HCT116 (cell line): Measurements from ENCODE around the gene ABHD2. TPM values are rescaled to one million over a fixed set of nuclear protein-coding genes. Genes with fewer than 3 reads are reported as not detected.

Source experiments
- ATAC-seq: fragments of 200-7000 bp; cut with Tn5 transposase; 2 replicates; pipeline ENCODE4 v1.9.1; 2020; ENCODE audit warnings: mild to moderate bottlenecking, moderate library complexity
- BruUV-seq: library from RNA; stranded (reverse); fragments of 400-500 nt; replicated peaks from 2 replicates; lab custom pipeline; 2021; lab: Mats Ljungman, UMichigan
- CTCF ChIA-PET: fragments of 300-600 bp; sonication (Branson Sonifier 250); formaldehyde crosslinking; loops from one replicate; lab custom pipeline; 2021; ENCODE audit warnings: antibody characterized with exemption; lab: Charles Lee
- POLR2A ChIA-PET: fragments of 300-600, 350-600 bp; sonication (Branson Sonifier 250); formaldehyde crosslinking; loops from one replicate; lab custom pipeline; 2021; ENCODE audit warnings: antibody characterized with exemption; lab: Charles Lee
- RAD21 ChIA-PET, 2 experiments: fragments of 300-600 bp; sonication (Branson Sonifier 250); formaldehyde crosslinking; loops; one replicate each; lab custom pipeline; 2023; ENCODE audit warnings: low total read pairs in 2 of 2; ENCODE audit not compliant: uncharacterized antibody in 2 of 2, unreplicated experiment in 2 of 2, low non-redundant PET in 1 of 2; lab: Charles Lee
- DNase-seq: peaks from one replicate; pipeline ENCODE4 v3.0.0-alpha.2; 2010; ENCODE audit warnings: low read depth, low spot score
- H2AFZ ChIP-seq: fragments of 200-600 bp; shearing (Covaris generic), sonication (generic); 2 replicates; pipeline ENCODE4 v1.6.1; 2017; ENCODE audit warnings: low read depth, mixed run types, mixed read lengths, antibody characterized with exemption, low read length; ENCODE audit not compliant: poor library complexity, severe bottlenecking
- H3K27ac ChIP-seq: 2 replicates; pipeline ENCODE4 v1.5.1; 2012; ENCODE audit warnings: low read depth, low read length
- H3K27me3 ChIP-seq: fragments of 200-600 bp; sonication (generic); 2 replicates; pipeline ENCODE4 v1.6.1; 2016; ENCODE audit warnings: mixed run types, low read length, mixed read lengths; ENCODE audit not compliant: insufficient read depth
- H3K36me3 ChIP-seq, 2 experiments: fragments of 200-500 bp in 1 of 2; fragments of 200-600 bp in 1 of 2; sonication (Bioruptor generic) in 1 of 2; sonication (generic) in 1 of 2; 2 replicates each; pipeline versions ENCODE4 v1.5.1 to v1.6.1; 2014 to 2016; ENCODE audit warnings: low read length in 2 of 2, inconsistent platforms in 1 of 2, mixed read lengths in 1 of 2, mixed run types in 1 of 2; ENCODE audit not compliant: insufficient read depth in 2 of 2, control insufficient read depth in 1 of 2
- H3K4me1 ChIP-seq, 2 experiments: fragments of 200-600 bp in 1 of 2; sonication (generic) in 1 of 2; 2 replicates each; pipeline versions ENCODE4 v1.5.1 to v1.6.1; 2012 to 2017; ENCODE audit warnings: low read length in 2 of 2, inconsistent platforms in 1 of 2, mild to moderate bottlenecking in 1 of 2, mixed read lengths in 1 of 2, mixed run types in 1 of 2, moderate library complexity in 1 of 2; ENCODE audit not compliant: insufficient read depth in 2 of 2, control insufficient read depth in 1 of 2
- H3K4me2 ChIP-seq: fragments of 200-600 bp; sonication (generic); 2 replicates; pipeline ENCODE4 v1.6.1; 2017; ENCODE audit warnings: mixed run types, low read length, mixed read lengths
- H3K4me3 ChIP-seq, 2 experiments: fragments of 200-600 bp in 1 of 2; sonication (generic) in 1 of 2; replicated peaks in 1 of 2; 2 replicates each; pipeline ENCODE4 v1.5.1; 2011 to 2016; ENCODE audit warnings: low read length in 2 of 2, control low read depth in 1 of 2, low read depth in 1 of 2, mild to moderate bottlenecking in 1 of 2, mixed read lengths in 1 of 2, mixed run types in 1 of 2
- H3K79me2 ChIP-seq: fragments of 200-600 bp; sonication (generic); 2 replicates; pipeline ENCODE4 v1.6.1; 2017; ENCODE audit warnings: mild to moderate bottlenecking, mixed run types, low read length, moderate library complexity, mixed read lengths; ENCODE audit not compliant: insufficient read depth
- H3K9ac ChIP-seq: fragments of 200-600 bp; sonication (generic); 2 replicates; pipeline ENCODE4 v1.6.1; 2016; ENCODE audit warnings: low read length, mixed read lengths
- H3K9me2 ChIP-seq: fragments of 200-600 bp; sonication (generic), shearing (Covaris generic); 2 replicates; pipeline ENCODE4 v1.6.1; 2017; ENCODE audit warnings: mixed run types, mild to moderate bottlenecking, moderate library complexity; ENCODE audit not compliant: insufficient read depth
- H3K9me3 ChIP-seq, 2 experiments: fragments of 200-500 bp in 1 of 2; fragments of 200-600 bp in 1 of 2; sonication (Bioruptor generic) in 1 of 2; sonication (generic) in 1 of 2; 2 replicates each; pipeline ENCODE4 v1.6.1; 2014 to 2017; ENCODE audit warnings: low read length in 2 of 2, mixed read lengths in 2 of 2, inconsistent platforms in 1 of 2, low read depth in 1 of 2, mild to moderate bottlenecking in 1 of 2, mixed run types in 1 of 2, moderate library complexity in 1 of 2; ENCODE audit not compliant: control insufficient read depth in 1 of 2, insufficient read depth in 1 of 2
- H4K20me1 ChIP-seq: fragments of 200-600 bp; sonication (generic), shearing (Covaris generic); 2 replicates; pipeline ENCODE4 v1.6.1; 2017; ENCODE audit warnings: mixed run types, mild to moderate bottlenecking, moderate library complexity; ENCODE audit not compliant: insufficient read depth
- intact Hi-C: fragments of 100-400 bp; cut with micrococcal nuclease; formaldehyde crosslinking; loops from 2 replicates; pipeline ENCODE4 v1.10.0; 2022
- total RNA-seq: library from RNA; stranded (reverse); gene quantifications from one replicate; pipeline ENCODE4 v1.2.1, GENCODE V29; 2021; ENCODE audit not compliant: unreplicated experiment
- TF ChIP-seq, protein P1 (sequence below): IDR thresholded peaks from 2 replicates; pipeline ENCODE4 v1.6.1; 2011; ENCODE audit warnings: mild to moderate bottlenecking, low read length, moderate library complexity; ENCODE audit not compliant: insufficient replicate concordance; ENCODE audit errors: extremely low read depth
- TF ChIP-seq, protein P2 (sequence below): IDR thresholded peaks from 2 replicates; pipeline ENCODE4 v1.6.1; 2012; ENCODE audit warnings: low read depth

The ABHD2 gene
- total RNA-seq, 1 experiment from 2014 or later = 40.8 TPM

DNA sequence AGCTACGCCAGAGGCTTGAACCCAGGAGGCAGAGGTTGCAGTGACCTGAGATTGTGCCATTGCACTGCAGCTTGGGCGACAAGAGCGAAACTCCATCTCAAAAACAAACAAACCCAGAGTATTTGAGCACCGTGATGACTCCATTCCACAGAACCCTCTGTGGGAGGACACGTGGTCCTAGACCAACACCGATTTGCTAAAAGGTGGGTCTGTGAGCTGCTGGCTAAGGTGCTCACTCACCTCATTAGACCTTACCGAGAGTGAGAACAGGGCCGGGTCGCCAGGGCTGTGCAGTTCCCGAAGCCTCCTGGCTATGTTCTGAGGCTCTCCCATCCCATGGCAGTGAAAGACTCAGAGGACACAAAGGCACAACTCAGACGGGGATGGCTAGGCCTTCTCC lies 17.9 kb downstream of the ABHD2 start (continued):
- TF ChIP-seq, protein P1, sequence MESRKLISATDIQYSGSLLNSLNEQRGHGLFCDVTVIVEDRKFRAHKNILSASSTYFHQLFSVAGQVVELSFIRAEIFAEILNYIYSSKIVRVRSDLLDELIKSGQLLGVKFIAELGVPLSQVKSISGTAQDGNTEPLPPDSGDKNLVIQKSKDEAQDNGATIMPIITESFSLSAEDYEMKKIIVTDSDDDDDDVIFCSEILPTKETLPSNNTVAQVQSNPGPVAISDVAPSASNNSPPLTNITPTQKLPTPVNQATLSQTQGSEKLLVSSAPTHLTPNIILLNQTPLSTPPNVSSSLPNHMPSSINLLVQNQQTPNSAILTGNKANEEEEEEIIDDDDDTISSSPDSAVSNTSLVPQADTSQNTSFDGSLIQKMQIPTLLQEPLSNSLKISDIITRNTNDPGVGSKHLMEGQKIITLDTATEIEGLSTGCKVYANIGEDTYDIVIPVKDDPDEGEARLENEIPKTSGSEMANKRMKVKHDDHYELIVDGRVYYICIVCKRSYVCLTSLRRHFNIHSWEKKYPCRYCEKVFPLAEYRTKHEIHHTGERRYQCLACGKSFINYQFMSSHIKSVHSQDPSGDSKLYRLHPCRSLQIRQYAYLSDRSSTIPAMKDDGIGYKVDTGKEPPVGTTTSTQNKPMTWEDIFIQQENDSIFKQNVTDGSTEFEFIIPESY = no peak
- TF ChIP-seq, protein P2, sequence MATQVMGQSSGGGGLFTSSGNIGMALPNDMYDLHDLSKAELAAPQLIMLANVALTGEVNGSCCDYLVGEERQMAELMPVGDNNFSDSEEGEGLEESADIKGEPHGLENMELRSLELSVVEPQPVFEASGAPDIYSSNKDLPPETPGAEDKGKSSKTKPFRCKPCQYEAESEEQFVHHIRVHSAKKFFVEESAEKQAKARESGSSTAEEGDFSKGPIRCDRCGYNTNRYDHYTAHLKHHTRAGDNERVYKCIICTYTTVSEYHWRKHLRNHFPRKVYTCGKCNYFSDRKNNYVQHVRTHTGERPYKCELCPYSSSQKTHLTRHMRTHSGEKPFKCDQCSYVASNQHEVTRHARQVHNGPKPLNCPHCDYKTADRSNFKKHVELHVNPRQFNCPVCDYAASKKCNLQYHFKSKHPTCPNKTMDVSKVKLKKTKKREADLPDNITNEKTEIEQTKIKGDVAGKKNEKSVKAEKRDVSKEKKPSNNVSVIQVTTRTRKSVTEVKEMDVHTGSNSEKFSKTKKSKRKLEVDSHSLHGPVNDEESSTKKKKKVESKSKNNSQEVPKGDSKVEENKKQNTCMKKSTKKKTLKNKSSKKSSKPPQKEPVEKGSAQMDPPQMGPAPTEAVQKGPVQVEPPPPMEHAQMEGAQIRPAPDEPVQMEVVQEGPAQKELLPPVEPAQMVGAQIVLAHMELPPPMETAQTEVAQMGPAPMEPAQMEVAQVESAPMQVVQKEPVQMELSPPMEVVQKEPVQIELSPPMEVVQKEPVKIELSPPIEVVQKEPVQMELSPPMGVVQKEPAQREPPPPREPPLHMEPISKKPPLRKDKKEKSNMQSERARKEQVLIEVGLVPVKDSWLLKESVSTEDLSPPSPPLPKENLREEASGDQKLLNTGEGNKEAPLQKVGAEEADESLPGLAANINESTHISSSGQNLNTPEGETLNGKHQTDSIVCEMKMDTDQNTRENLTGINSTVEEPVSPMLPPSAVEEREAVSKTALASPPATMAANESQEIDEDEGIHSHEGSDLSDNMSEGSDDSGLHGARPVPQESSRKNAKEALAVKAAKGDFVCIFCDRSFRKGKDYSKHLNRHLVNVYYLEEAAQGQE = no peak
- TF ChIP-seq, all 23 proteins: peak for 0

DNA sequence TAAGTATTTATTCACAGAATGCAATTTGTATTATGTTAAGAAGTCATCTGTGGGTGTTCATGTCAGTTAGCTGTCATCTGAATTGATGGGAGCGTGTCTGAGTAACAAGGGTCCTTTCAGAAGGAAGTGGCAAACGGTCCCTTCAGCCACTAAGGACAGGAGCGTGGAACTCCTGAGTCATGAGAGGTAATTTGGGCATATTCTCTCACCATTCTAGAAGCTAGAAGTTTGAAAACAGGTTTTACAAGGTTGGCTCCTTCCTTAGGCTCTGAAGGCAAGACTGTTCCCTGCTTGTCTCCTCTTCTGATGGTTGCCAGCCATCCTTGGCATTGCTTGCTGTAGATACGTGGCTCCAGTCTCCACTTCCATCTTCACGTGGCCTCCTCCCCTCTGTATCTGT lies 19.7 kb downstream of the ABHD2 start:
- DNase-seq (no peak), ATAC-seq (no peak)
- no peaks in the 10 kb centered on the region for H3K9me3 ChIP-seq
- no peaks in the 10 kb centered on the region for H3K79me2 ChIP-seq
- H2AFZ ChIP-seq = no peak overlapping the region
- peaks cover 28 to 65% of the 10 kb centered on the region in 2 experiments for H3K4me1 ChIP-seq
- H3K4me2 ChIP-seq = peak overlapping the region; percentile 6; the same call in 1 of the 2 replicates
- no peak overlapping the region for H3K27ac ChIP-seq
- ChIA-PET POLR2A (no interaction called here), RAD21 (no interaction called here), CTCF (interaction anchor here (0.8 kb wide), 1 partner anchor 99 kb away, joined by 3 read pairs; no protein-coding TSS in a partner anchor)
- TF ChIP-seq, protein P2 = no peak
- H3K4me3 ChIP-seq = no peak overlapping the region
- H3K27me3 ChIP-seq = no peaks in the 10 kb centered on the region
- H3K36me3 ChIP-seq = no peaks in the 10 kb centered on the region
- no peaks in the 10 kb centered on the region; the same call in 1 of the 2 replicates for H4K20me1 ChIP-seq
- intact Hi-C loops = no loop called here
- H3K9ac ChIP-seq = no peak overlapping the region
- H3K9me2 ChIP-seq = no peaks in the 10 kb centered on the region
- no TSS peak for BruUV-seq
